Activated gamma-delta T cell treated with Interleukin-2 at 50 U/mL for 16 hours (primary cell): ENCODE results near the gene GDPD5.

Experiments
- DNase-seq: peaks from one replicate; pipeline ENCODE4 v3.0.0-alpha.2; 2020

Gene GDPD5

DNA sequence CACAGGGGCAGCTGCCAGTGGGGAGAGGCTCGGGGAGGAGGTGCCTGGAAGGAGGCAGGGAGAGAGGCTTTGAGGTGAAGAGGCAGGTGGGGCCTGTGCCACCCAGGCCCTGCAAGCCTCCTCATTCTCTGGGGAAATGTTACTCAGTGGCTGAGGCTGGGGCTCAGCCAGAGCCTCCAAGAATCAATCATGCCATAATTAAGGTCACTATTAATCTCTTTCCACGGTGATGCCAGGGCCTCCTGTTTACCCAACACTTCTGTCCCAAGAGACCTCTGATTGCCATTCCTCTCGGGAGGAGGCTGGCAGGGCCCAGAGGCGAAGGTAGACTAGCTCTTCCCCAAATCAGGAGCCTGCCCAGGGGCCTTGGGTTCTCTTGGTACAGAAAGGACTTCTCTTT, 38.4 kb downstream of the GDPD5 start:
- DNase-seq: no peak

DNA sequence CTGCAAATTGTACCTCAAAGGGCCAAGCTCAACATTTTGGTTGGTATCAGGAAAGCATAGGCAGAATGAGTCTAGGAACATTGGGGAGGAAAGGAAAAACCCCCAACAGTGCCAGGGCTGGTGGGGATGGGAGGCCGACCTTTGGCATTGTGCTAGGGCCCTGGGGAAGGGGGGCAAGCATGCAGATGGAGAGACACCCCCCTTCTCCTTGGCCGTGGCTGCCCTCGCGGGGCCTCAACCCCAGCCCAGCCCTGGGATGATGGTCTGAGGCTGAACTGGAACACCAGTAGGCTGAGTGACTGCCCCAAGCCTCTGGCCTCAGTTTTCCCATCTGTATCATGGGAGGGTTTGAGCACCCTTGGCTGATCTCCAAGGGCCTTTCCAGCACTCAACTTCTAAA, 40.0 kb downstream of the GDPD5 start:
- no peak for DNase-seq

DNA sequence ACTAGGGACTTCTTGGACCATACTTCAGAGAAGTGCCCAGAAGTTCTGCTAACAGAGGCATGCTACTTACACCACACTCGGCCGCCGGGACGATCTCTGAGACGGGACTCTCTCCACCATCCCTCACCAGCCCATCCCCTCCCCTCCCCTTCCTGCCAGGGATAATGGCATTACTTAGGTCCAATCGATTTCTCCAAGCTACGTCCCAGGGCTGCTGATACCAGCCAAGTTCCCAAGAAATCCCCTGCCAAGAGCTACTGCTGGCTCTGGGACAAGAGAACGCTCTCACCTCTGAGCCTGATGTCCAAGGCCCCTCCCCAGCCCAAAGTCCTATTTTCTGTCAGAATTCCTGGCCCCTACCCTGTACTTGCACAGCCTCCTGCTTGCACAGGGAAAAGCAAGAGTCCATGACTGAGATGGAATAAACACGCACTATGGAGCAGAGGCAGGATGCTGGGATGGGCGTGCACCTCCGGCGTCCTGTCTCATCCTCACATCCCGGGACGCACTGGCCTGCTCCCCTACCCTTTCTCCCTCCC, 42.7 kb downstream of the GDPD5 start:
- no peak for DNase-seq

DNA sequence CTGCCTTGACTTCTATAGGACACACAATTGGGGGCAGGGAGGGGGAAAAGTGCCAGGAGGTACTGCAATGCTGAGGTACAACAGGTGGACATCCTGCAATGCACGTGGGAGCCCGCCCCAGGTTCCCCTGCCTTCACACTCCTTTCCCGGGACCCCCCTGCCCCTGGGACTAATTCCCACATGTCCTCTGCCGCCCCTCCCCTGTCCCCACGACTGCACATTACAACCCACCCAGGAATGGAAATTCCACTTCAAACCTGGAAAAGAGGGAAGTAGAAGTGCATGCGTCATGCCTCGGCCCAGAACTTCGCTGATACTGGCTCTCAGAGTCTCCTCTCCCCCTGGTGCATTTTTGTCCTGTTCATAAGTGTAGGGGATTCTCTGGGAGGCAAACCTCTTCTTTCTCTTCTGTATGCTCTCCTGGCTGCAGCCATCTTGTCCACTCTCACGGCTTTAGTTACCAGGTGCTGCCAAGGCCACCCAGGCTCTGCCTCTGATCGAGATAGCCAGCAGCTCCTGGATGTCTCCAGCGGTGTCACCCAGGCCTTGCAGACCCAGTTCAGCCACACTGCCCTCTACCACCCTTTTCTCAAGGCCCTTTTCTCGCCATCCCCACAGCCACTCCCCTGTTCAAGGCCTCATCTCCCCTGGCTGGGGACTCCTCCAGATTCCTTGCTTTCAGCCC, 43.7 kb downstream of the GDPD5 start:
- DNase-seq: no peak

DNA sequence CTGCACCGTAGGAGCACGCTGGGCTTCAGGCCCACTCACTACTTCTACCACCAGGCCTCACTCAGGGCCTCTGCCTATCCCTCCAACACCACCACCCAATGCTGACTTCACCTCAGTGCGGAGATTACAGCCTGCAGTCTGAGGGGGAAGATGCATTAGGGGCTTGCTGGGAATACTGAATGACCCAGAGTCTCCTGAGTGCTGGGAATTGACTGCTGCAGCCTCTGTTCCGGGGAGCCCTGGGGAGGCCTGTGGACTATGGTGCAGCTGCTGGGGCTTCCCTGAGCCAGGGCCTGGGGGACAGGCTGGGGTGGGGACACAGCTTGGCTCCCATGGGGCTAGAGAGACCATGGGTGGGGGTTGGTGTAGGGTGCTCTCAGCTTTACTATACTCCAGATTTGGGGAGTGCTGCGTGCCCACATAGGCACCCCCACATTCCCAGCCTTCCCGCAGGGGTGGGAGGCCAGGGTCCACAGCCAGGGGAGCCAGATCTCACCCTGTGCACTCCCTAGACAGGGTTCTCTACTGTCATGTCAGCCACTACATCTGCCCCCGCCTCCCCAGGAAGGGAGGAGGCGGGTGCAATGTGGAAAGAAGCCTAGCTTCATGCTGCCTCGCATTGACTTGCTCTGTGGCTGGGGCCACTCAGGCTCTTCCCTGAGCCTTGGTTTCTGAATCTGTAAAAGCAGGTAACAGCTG, 44.4 kb downstream of the GDPD5 start:
- no peak for DNase-seq

DNA sequence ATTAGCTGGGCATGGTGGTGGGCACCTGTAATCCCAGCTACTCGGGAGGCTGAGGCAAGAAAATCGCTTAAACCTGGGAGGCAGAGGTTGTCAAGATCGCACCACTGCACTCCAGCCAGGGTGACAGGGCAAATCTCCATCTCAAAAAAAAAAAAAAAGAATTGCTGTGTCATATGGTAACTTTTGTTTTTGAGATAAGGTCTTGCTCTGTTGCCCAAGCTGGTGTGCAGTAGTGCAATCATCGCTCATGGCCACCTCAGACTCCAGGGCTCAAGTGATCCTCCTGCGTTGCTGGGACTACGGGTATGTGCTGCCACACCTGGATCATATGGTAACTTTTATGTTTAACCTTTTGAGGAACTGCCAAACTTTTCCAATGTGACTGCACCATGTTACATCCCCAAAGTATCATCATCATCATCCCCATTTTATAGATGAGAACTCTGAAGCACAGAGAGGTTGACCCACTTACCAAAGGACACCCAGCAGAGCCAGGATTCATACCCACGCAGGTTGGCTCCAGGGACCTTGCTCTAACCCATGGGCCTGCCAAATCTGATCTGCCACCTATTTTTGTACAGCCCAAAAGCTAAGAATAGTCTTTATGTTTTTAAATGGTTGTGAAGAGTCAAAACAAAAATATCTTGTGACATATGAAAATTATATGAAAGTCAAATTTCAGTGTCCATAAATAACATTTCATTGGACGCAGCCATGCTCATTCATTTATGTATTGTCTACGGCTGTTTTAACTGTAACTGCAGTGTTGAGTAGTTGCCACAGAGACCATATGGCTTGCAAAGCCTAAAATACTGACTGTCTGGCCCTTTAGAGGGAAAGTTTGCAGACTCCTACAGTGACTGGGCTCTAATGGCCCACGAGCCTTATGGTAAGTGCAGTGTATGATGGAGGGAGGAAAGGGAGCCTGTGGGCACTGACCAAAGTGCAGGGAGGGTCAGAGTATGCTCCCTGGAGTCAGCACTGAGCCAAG, 45.3 kb downstream of the GDPD5 start:
- no peak for DNase-seq

DNA sequence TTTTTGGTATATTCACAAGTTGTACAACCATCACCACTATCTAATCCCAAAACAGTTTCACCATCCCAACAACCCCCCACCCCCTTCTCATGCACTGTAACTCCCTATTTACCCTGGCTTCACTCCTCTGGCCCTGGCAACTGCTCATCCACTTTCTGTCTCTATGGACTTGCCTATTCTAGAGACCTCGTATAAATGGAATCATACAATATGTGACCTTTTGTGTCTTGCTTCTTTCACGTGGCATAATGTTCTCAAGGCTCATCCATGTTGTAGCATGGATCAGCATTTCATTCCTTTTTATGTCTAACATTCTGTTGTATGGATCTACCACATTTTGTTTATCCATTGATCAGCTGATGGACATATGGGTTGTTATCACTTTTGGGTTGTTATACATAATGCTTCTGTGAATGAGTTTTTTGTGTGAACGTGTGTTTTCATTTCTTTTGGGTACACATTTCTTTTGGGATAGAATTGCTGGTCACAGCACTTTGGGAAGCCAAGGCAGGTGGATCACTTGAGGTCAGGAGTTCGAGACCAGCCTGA, 46.1 kb downstream of the GDPD5 start:
- DNase-seq: no peak

DNA sequence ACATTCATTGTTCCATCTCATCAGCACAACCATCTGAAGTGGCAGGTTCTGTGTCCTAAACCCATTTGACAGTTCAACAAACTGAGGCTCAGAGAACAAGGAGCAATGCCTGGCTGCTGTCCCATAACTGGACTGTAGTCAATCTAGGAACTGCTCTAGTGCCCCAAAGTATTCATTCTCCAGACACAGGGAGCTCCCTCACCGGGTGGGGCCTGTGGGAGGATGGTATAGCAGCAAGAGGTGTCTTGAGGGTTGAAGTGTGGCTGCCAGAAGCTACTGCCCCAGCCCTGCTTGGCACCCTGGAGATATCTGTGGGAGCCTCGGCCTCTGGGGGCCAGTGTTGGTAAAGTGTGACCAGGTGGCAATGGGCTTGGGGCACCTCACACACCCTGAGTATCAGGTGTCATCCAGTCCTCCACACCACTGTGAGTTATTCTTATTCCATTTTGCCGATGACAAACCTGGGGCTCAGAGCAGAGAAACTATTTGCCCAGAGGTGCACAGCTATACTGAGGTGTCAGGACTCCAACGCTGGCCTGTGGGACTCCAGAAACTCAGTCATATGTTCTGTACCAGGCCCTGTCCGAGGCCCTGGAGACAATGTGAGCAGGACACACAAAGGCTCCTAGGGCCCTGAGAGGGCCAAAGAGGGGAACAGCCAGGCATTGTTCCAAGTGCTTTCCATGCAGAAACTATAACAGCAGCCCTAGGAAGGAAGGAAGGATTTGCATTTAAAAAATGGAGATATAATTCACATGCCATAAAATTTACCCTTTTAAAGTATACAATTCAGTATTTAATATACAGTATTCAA, 46.8 kb downstream of the GDPD5 start:
- DNase-seq: no peak

DNA sequence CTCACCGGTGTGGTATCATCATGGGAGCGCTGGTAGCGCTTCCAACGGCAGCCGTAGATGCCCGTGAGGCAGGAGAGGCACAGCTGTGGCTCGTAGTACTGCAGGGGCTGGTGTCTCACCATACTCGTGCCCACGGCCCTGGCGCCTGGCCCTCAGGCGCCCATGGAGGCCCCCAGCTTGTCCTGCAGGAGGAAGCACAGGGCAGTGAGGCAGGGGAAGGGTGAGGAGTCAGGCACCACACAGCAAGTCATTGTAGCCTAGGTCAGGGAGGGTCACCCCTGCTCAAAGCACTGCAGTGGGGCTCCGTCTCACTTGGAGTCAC, 48.2 kb downstream of the GDPD5 start:
- DNase-seq: no peak

DNA sequence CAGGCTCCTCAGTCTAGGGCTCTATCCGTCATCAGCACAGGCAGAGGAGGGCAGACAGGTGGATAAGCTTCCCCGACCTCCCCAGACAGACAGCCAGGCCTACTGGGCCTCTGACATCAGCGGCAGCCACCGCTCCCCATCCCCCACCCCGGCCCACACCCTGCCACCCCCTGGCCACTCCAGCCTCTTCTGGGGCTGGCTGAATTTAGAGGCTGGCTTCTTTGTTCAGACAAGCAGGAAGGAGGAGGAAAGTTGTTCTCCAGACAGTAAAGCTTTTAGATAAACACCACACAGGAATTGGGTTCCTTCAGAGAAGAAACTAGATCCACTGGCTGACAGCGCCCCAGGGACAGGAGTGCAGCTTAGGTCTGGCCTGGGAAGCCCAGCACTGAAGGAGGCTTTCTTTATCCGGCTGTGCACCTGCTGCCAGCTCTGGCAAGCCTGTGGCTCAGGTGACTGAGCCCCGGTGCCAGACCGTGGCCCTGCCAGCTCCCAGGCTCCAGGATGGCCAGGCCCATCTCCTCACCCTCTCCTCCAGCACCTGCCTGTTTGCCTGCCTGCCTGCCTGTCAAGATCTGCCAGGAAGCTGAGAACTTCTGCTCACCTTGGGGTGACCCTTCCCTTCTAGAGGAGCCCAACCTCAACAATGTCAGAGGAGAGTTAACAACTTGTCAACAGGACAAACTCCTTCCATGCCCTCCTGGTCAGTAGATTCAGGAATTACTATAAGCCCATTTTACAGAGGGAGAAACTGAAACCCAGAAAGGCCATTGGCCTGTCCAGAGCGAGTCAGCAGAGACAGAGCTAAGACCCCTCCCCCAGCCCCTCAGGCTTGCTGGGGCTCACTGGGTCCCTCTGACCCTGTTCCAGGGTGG, 48.8 kb downstream of the GDPD5 start:
- DNase-seq: no peak

DNA sequence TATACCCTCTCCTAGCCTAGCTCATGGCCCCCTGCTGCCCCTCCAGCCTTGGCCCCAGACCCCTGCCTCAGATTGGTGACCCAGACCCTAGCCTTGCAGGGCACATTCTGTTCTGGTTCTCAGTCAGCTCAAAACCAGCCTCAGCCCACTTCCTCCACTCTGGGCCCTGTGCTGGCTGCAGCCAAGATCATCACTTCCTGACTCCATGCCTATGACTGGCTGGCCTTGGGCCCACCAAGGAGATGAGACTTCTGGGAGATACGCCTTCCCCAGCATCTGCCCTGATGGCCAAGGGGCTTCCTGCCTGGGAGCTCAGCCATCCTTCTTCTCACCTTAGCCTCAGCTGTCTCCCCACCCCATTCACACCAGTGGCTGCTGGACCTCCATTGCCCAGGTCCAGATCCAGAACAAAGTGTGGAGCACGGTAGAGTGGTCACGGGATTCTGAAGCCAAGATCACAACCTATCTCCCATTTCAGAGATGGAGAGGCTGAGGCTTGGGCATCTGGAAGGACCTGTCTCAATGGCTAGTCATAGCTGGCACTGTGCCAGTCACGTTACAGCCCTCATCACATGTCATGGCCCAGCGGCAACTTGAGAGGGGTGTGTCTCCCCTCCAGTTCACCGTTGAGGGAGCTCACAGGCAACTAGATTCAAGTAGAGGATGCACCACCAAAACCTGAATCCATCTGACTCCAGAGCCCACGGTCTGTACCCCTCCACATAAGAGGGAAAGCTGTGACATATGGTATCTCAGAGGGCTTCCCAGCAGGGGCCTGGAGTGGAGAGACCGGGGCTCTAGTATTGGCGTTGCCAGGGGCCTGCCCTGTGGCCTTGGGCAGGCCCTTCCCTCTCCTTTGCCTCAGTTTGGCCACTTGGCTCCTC, 49.7 kb downstream of the GDPD5 start:
- DNase-seq: peak; percentile 15

DNA sequence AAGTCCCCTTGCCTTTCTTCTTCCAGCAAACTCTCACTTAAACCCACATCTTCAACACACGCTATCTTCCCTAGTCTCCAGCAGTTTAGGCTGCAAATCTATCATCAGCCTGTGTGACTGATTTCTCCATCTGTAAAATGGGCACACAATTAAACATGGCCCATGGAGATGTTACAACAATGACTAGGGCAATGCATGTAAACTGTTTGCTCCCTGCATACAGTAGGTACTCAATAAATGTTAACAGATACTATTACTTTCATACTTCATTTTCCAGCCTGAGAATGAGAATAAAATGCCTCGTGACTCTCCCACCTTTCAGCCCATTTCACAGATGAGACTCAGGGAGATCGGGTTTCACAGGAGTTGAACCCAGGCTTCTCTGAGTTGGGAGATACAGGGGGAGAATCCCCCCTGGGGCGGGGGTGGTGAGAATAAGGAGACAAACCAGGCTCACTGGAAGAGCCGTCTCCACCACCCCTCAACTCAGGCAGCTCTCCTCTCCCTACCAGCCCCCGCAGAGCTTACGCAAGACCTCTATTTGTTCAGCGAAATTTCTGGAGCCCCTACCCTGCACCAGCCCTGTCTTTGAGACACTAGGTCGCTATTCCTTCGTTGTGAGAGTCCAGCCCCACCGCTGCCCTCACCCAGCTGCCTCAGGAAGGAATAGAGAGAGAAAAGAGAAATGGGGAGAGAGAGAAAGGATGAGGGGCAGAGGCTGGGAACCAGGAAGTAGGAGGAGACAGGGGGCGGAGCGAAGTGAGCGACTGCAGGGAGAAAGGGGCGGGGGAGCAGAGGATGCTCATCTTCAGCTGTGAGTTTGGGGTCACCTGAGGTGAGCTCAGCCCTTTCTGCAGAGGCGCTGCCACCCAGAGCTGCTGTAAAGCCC, 50.6 kb downstream of the GDPD5 start:
- peak; percentile 63 for DNase-seq

DNA sequence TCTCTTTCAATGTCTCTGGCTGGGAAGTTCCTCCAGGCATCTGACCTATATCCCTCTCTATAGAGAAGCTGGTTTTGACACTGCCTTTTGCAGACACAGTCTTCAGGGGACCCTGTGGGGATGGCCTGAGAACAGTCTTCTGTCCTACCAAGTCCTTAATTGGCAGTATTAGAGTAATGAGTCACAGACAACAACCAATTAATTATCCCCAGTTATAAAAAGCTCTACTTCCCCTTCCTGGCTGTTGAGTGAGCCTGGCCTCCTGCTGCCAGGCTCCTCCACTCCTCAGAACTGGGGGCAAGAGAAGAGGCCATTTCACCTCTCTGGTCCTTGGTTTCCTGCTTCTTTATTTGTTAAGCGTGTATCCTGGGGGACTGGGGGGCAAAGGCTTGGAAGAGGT, 51.5 kb downstream of the GDPD5 start:
- no peak for DNase-seq

DNA sequence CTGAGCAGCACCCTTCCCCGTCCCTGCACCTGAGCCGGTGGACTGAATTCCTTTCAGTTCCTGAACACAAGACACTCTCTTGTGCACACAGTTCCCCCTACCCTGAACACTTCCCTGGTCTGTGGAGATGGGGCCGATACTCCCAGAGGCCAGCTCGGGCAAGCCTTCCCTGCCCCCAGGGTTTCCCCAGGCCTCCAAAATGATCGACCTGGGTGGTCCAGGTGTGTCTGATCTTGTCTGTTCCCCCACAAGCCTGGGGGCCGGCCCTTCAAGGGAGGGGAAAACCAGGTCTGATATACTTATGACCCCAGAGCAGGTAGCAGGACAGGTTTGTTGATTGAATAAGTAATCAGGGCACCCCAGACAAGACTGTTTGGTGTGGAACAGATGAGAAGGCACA, 52.1 kb downstream of the GDPD5 start:
- DNase-seq: no peak

DNA sequence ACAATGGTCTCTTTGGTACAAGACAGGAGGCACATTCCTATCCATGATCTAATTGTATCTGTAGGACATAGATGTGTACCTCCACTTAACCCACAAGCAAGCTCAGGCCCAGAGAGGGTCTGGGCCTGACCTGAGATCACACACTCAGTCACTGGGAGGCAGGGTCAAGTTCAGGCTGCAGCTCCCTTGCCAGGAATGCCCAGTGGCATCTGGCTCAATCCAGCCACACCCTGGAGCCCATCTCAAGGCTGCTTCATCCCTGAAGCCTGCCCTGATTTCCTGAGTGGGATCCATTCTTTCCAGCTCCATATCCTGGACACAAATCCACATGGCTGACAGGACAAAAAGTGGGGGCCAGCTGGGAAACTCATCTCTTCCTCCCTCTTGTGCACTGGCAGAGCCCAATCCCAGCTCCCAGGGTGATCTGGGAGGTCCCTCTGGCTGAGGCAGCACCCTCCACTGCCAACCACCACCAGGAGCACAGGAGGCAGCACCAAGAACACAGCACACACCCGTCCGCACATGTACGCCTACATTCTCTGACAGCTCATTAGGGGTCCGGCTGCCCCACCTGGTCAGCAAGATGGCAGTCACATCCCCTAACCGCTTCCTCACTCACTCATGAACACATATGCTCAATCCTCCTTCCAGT, 53.5 kb downstream of the GDPD5 start:
- no peak for DNase-seq

DNA sequence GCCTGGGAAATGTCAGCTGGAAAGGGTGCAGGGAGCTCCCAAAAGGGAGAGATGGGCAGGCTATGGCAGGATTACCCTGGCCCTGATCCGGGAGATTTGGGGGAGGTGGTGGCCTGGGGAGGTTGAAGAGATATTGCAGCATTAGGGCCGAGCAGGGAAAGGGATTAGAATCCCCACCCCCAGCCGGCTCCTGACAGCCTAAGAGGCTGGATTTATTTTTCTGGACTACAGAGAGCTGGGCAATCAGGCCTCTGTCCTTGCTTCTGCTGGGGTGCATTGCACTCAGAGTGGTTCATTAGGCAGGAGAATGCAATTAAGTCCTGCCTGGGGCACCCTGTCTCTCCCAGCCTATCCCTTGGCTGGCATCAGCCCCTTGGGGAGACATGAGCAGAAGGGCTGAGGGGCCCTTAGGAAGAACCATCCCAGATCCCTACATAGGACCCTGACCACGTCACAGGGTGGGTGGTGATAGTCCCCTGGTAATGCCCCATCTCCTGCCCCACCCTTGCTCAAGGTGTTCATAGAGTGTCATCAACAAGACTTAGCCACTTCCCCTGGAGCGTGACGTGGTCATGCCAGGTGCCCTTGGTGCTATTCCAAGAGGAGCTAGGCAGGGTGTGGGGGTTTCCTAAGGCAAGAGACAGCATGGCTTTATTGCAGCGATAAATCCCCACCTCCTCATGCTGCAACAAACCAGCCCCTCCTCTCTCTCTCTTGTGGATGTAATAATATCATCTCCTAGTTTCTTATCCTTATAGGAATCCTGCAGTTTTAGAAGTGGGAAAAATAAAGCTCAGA, 54.4 kb downstream of the GDPD5 start:
- no peak for DNase-seq

DNA sequence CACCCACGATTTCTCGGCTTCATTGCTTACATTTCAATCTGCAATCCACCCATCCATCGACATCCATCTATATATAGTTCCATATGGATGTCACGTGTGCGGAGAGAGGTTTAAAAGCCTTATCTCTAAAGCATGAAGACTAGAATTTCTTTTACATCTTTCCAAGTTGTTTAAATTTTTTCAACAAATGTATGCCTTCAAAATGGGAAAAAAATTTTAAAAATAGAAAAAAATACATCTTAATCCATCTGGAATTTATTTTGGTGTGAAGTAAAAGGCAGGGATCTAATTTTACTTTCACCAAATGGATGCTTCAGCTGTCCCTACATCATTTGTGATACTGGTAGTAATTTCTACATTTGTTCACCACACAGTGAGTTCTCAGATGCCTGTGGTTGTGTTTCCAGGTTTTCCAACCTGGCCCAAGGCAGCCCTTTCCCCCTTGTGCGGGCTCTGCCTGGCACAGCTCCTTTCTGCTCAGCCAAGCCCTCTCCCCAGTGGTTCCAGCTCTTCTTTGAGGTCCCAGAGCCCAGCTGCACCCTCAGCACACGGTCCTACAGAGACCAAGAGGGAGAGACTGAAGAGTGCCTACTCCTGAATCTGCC, 55.2 kb downstream of the GDPD5 start:
- no peak for DNase-seq
